Psoas muscle (tissue), 7 donors: Measurements from ENCODE around the gene XG. TPM values are rescaled to one million over a fixed set of nuclear protein-coding genes. Genes with fewer than 3 reads are reported as not detected.

Experiments
- polyA plus RNA-seq, 3 donors: library from polyadenylated mRNA; stranded (reverse); fragments of 200-250 nt; gene quantifications; one replicate each; pipeline ENCODE4 v1.2.3, GENCODE V29; 2013
- total RNA-seq, 4 donors: library from RNA; stranded (reverse); fragmentation: NEBNext Ultra II Directional in 2 of 4; extraction: Animal tissue kit (Norgen Biotek cat#: 25700) in 2 of 4; gene quantifications; one replicate each; pipeline versions ENCODE4 v1.2.1 to v1.2.4, GENCODE V29; 2021 to 2023
- donor health status: healthy with polysubstance abuse.
- donor health status: DM: no; HTN: no; CAD: no; lungs with moderate emphysema.
- donor health status: Bipolar disorder and iron deficiency.
- donor health status: healthy.
- donor health status: DM: no; HTN: no; CAD: no.
- donor health status: DM: no; HTN: no; CAD: no.
- donor health status: DM: yes; HTN: yes; CAD: no.

Gene XG
- total and polyA plus RNA-seq, 7 donors, result 0.29 to 3.5 (median 0.52) TPM

Other genes with a start within 250 kb of the XG start
- 100 to 1,000 TPM; 122 to 128 (median 126) TPM for gene CD99, start 60.7 kb upstream of the XG start, total RNA-seq
- 100 to 1,000 TPM; 118 to 239 (median 196) TPM for gene CD99, start 60.7 kb upstream of the XG start, polyA plus RNA-seq
- gene GYG2, start 76.9 kb downstream of the XG start, total RNA-seq, result under 1 TPM in 3 of 4 donors, not detected in 1; 0.42 to 0.69 (median 0.52) TPM
- gene GYG2, start 76.9 kb downstream of the XG start, polyA plus RNA-seq, result 1 to 10 TPM in 1 of 3 donors, under 1 TPM in 2; 0.09 to 1.1 (median 0.42) TPM
- 1 to 10 TPM; 1.6 to 2.4 (median 1.7) TPM for gene ARSD, start 177.3 kb downstream of the XG start, total RNA-seq
- 1 to 10 TPM in 1 of 3 donors, under 1 TPM in 2; 0.66 to 1.1 (median 0.83) TPM for gene ARSD, start 177.3 kb downstream of the XG start, polyA plus RNA-seq